ENCODE measurements around the gene SOX5.

- no peak for TF ChIP-seq CTCF (IDR thresholded peaks at IDR 0.05 in 4 of 5, conservative IDR thresholded peaks at IDR 0.05 in 1 of 5)
- no peak for TF ChIP-seq POLR2A (IDR thresholded peaks at IDR 0.05)
Measured at GRCh38 chr12:23930599-23930998, 18.9 kb downstream of the SOX5 start.

All from gastrocnemius medialis (tissue), 4 donors.